ENCODE results near the gene ANXA11.

The ANXA11 gene

GRCh38 chr10:80172896-80173295 is 32.4 kb downstream of the ANXA11 start:
- no peak overlapping the region for H3K4me3 ChIP-seq (ENCODE audit: low read depth in 1 of 2, low read length in 2 of 2)
- TF ChIP-seq EZH2 (IDR thresholded peaks at IDR 0.05; ENCODE audit: borderline replicate concordance, low read depth, low read length, severe bottlenecking) (no peak), CTCF (IDR thresholded peaks at IDR 0.05; ENCODE audit: borderline replicate concordance, extremely low read depth, low read length, poor library complexity, severe bottlenecking) (no peak)
- H3K36me3 ChIP-seq (ENCODE audit: insufficient read depth, low read length): no peaks in the 10 kb centered on the region; the same call in 1 of the 2 replicates
- no peak; the same call in 2 of the 3 replicates for ATAC-seq (ENCODE audit: insufficient read depth, low read depth)
- H3K4me2 ChIP-seq (ENCODE audit: insufficient read depth, low read length): no peak overlapping the region
- DNase-seq: no peak
- H3K79me2 ChIP-seq (ENCODE audit: insufficient read depth, low read length): peaks cover 3% of the 10 kb centered on the region; the same call in 1 of the 2 replicates
- no peaks in the 10 kb centered on the region for H3K27me3 ChIP-seq (ENCODE audit: insufficient read depth, low read length, poor library complexity)
- peaks cover 66% of the 10 kb centered on the region for H4K20me1 ChIP-seq (ENCODE audit: insufficient read depth, low read length)
- no peak overlapping the region for H3K9ac ChIP-seq (ENCODE audit: low read depth, low read length)
- H3K27ac ChIP-seq (ENCODE audit: low read length): no peak overlapping the region
- no peaks in the 10 kb centered on the region for H3K9me3 ChIP-seq (ENCODE audit: insufficient read depth, low read length, severe bottlenecking)
- no peaks in the 10 kb centered on the region for H3K4me1 ChIP-seq (ENCODE audit: insufficient read depth, low read length)
- H2AFZ ChIP-seq (ENCODE audit: low read depth, low read length): no peak overlapping the region

DNA sequence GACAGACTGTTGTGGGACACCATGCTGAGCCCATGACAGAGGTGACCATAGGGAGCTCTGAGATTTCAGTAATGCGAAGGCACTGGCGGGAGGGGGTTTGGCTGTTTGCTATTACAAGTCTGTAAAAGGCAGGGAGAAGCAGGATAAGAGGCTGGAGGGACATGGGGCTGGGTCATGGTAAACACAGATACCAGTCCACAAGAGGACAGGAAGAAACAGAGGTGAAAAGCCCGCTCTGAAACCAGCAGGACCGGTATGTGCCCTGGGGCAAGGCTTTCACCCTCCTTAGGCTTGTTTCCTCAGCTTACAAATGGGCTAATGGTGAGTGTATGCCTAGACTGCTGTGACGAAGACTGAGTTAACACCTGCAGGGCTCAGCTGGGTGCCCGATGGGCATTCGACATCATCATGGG is 34.1 kb downstream of the ANXA11 start:
- Histone ChIP-seq H3K79me2 (ENCODE audit: insufficient read depth, low read length) (no peaks in the 10 kb centered on the region), H3K36me3 (ENCODE audit: insufficient read depth, low read length) (peaks cover 14% of the 10 kb centered on the region), H3K4me2 (ENCODE audit: insufficient read depth, low read length) (no peak overlapping the region), H3K9me3 (ENCODE audit: insufficient read depth, low read length, severe bottlenecking) (no peaks in the 10 kb centered on the region), H3K4me1 (ENCODE audit: insufficient read depth, low read length) (no peaks in the 10 kb centered on the region), H3K27ac (ENCODE audit: low read length) (no peak overlapping the region), H2AFZ (ENCODE audit: low read depth, low read length) (no peak overlapping the region), H3K27me3 (ENCODE audit: insufficient read depth, low read length, poor library complexity) (no peaks in the 10 kb centered on the region), H4K20me1 (ENCODE audit: insufficient read depth, low read length) (peaks cover 62% of the 10 kb centered on the region), H3K4me3 (ENCODE audit: low read depth in 1 of 2, low read length in 2 of 2) (no peak overlapping the region), H3K9ac (ENCODE audit: low read depth, low read length) (no peak overlapping the region)
- TF ChIP-seq EZH2 (IDR thresholded peaks at IDR 0.05; ENCODE audit: borderline replicate concordance, low read depth, low read length, severe bottlenecking) (no peak), CTCF (IDR thresholded peaks at IDR 0.05; ENCODE audit: borderline replicate concordance, extremely low read depth, low read length, poor library complexity, severe bottlenecking) (no peak)
- no peak for ATAC-seq (ENCODE audit: insufficient read depth, low read depth)
- DNase-seq: no peak

GRCh38 chr10:80170641-80171040 is 34.7 kb downstream of the ANXA11 start:
- no peak overlapping the region for H2AFZ ChIP-seq (ENCODE audit: low read depth, low read length)
- H3K9me3 ChIP-seq (ENCODE audit: insufficient read depth, low read length, severe bottlenecking): no peaks in the 10 kb centered on the region
- no peak for DNase-seq
- H3K36me3 ChIP-seq (ENCODE audit: insufficient read depth, low read length): peaks cover 18% of the 10 kb centered on the region
- TF ChIP-seq EZH2 (IDR thresholded peaks at IDR 0.05; ENCODE audit: borderline replicate concordance, low read depth, low read length, severe bottlenecking) (no peak), CTCF (IDR thresholded peaks at IDR 0.05; ENCODE audit: borderline replicate concordance, extremely low read depth, low read length, poor library complexity, severe bottlenecking) (no peak)
- no peak overlapping the region for H3K27ac ChIP-seq (ENCODE audit: low read length)
- H3K4me1 ChIP-seq (ENCODE audit: insufficient read depth, low read length): no peaks in the 10 kb centered on the region
- no peak for ATAC-seq (ENCODE audit: insufficient read depth, low read depth)
- H4K20me1 ChIP-seq (ENCODE audit: insufficient read depth, low read length): peaks cover 61% of the 10 kb centered on the region
- H3K9ac ChIP-seq (ENCODE audit: low read depth, low read length): no peak overlapping the region
- no peaks in the 10 kb centered on the region for H3K79me2 ChIP-seq (ENCODE audit: insufficient read depth, low read length)
- no peaks in the 10 kb centered on the region for H3K27me3 ChIP-seq (ENCODE audit: insufficient read depth, low read length, poor library complexity)
- H3K4me2 ChIP-seq (ENCODE audit: insufficient read depth, low read length): no peak overlapping the region
- no peak overlapping the region for H3K4me3 ChIP-seq (ENCODE audit: low read depth in 1 of 2, low read length in 2 of 2)

DNA sequence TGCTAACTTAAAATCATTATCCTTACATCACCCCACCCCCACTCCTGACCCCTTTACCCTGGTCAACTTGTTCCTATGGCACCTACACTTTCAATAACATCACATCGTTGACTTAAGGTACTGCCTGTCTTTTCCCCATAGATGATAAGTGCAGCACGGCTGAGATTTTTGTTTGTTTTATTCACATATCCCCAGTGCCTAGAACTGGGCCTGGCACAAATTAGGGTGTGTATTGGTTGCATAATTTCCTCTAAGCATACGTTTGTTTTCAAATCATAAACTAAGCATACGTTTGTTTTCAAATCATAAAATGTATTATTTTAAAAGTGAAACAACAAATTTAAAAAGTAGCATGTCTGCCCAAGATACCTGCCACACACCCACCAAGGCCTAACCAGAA is 35.3 kb downstream of the ANXA11 start:
- peaks cover 61% of the 10 kb centered on the region for H4K20me1 ChIP-seq (ENCODE audit: insufficient read depth, low read length)
- H3K4me2 ChIP-seq (ENCODE audit: insufficient read depth, low read length): no peak overlapping the region
- no peaks in the 10 kb centered on the region for H3K79me2 ChIP-seq (ENCODE audit: insufficient read depth, low read length)
- no peak overlapping the region for H3K9ac ChIP-seq (ENCODE audit: low read depth, low read length)
- TF ChIP-seq EZH2 (IDR thresholded peaks at IDR 0.05; ENCODE audit: borderline replicate concordance, low read depth, low read length, severe bottlenecking) (no peak), CTCF (IDR thresholded peaks at IDR 0.05; ENCODE audit: borderline replicate concordance, extremely low read depth, low read length, poor library complexity, severe bottlenecking) (no peak)
- H3K27me3 ChIP-seq (ENCODE audit: insufficient read depth, low read length, poor library complexity): no peaks in the 10 kb centered on the region
- no peak overlapping the region for H2AFZ ChIP-seq (ENCODE audit: low read depth, low read length)
- no peak overlapping the region for H3K4me3 ChIP-seq (ENCODE audit: low read depth in 1 of 2, low read length in 2 of 2)
- ATAC-seq (ENCODE audit: insufficient read depth, low read depth) (no peak), DNase-seq (no peak)
- no peaks in the 10 kb centered on the region for H3K4me1 ChIP-seq (ENCODE audit: insufficient read depth, low read length)
- H3K9me3 ChIP-seq (ENCODE audit: insufficient read depth, low read length, severe bottlenecking): no peaks in the 10 kb centered on the region
- no peak overlapping the region for H3K27ac ChIP-seq (ENCODE audit: low read length)
- peaks cover 24% of the 10 kb centered on the region for H3K36me3 ChIP-seq (ENCODE audit: insufficient read depth, low read length)

All from DND-41 (cell line).